ENCODE data around the gene PTPN7.

Gene PTPN7

GRCh38 chr1:202126426-202126825, 34.0 kb downstream of the PTPN7 start:
- no peak overlapping the region for H3K27ac ChIP-seq (ENCODE audit: low read depth, low read length, poor library complexity, severe bottlenecking)
- no peaks in the 10 kb centered on the region for H3K4me1 ChIP-seq (ENCODE audit: insufficient read depth, low read length, severe bottlenecking)
- no peak overlapping the region for H3K4me3 ChIP-seq (ENCODE audit: low read depth, low read length, poor library complexity, severe bottlenecking)

GRCh38 chr1:202125611-202126010, 34.8 kb downstream of the PTPN7 start:
- Histone ChIP-seq H3K27ac (ENCODE audit: low read depth, low read length, poor library complexity, severe bottlenecking) (no peak overlapping the region), H3F3A (ENCODE audit: insufficient read depth, low read length) (no peaks in the 10 kb centered on the region), H3K36me3 (ENCODE audit: insufficient read depth, low read length) (no peaks in the 10 kb centered on the region), H3K79me2 (ENCODE audit: insufficient read depth, low read length) (no peaks in the 10 kb centered on the region), H3K4me1 (ENCODE audit: insufficient read depth, low read length, severe bottlenecking) (no peaks in the 10 kb centered on the region), H4K20me1 (ENCODE audit: insufficient read depth, low read length) (no peaks in the 10 kb centered on the region), H3K9ac (ENCODE audit: low read length) (no peak overlapping the region), H3K9me2 (ENCODE audit: low read depth, low read length) (no peaks in the 10 kb centered on the region), H3K4me3 (ENCODE audit: low read depth, low read length, poor library complexity, severe bottlenecking) (no peak overlapping the region), H3K27me3 (ENCODE audit: insufficient read depth, low read length) (peaks cover 4% of the 10 kb centered on the region), H2AFZ (ENCODE audit: low read length) (no peak overlapping the region), H3K9me3 (ENCODE audit: low read length) (no peaks in the 10 kb centered on the region), H3K4me2 (ENCODE audit: low read length) (no peak overlapping the region)
- TF ChIP-seq CTCF (IDR thresholded peaks at IDR 0.05; ENCODE audit: low read length) (no peak), EZH2 (IDR thresholded peaks at IDR 0.05; ENCODE audit: borderline replicate concordance, low read length) (no peak)

More at GRCh38 chr1:202126426-202126825, 34.0 kb downstream of the PTPN7 start:
- Histone ChIP-seq H3K27me3 (ENCODE audit: insufficient read depth, low read length) (peaks cover 4% of the 10 kb centered on the region), H3K9me3 (ENCODE audit: low read length) (no peaks in the 10 kb centered on the region), H3K9ac (ENCODE audit: low read length) (no peak overlapping the region), H2AFZ (ENCODE audit: low read length) (no peak overlapping the region), H4K20me1 (ENCODE audit: insufficient read depth, low read length) (no peaks in the 10 kb centered on the region), H3K79me2 (ENCODE audit: insufficient read depth, low read length) (no peaks in the 10 kb centered on the region), H3K4me2 (ENCODE audit: low read length) (no peak overlapping the region), H3F3A (ENCODE audit: insufficient read depth, low read length) (no peaks in the 10 kb centered on the region), H3K9me2 (ENCODE audit: low read depth, low read length) (no peaks in the 10 kb centered on the region), H3K36me3 (ENCODE audit: insufficient read depth, low read length) (no peaks in the 10 kb centered on the region)
- no peak for TF ChIP-seq EZH2 (IDR thresholded peaks at IDR 0.05; ENCODE audit: borderline replicate concordance, low read length)
- TF ChIP-seq CTCF (IDR thresholded peaks at IDR 0.05; ENCODE audit: low read length): no peak

- no peaks in the 10 kb centered on the region for H3K4me1 ChIP-seq (ENCODE audit: insufficient read depth, low read length, severe bottlenecking)
- no peaks in the 10 kb centered on the region for H3K36me3 ChIP-seq (ENCODE audit: insufficient read depth, low read length)
- H3K4me3 ChIP-seq (ENCODE audit: low read depth, low read length, poor library complexity, severe bottlenecking): no peak overlapping the region
- TF ChIP-seq CTCF (IDR thresholded peaks at IDR 0.05; ENCODE audit: low read length) (no peak), EZH2 (IDR thresholded peaks at IDR 0.05; ENCODE audit: borderline replicate concordance, low read length) (no peak)
- H3K4me2 ChIP-seq (ENCODE audit: low read length): no peak overlapping the region
- no peak overlapping the region for H3K27ac ChIP-seq (ENCODE audit: low read depth, low read length, poor library complexity, severe bottlenecking)
- H4K20me1 ChIP-seq (ENCODE audit: insufficient read depth, low read length): no peaks in the 10 kb centered on the region
- no peaks in the 10 kb centered on the region for H3K9me2 ChIP-seq (ENCODE audit: low read depth, low read length)
- no peak overlapping the region for H3K9ac ChIP-seq (ENCODE audit: low read length)
- no peaks in the 10 kb centered on the region for H3K9me3 ChIP-seq (ENCODE audit: low read length)
- H3K27me3 ChIP-seq (ENCODE audit: insufficient read depth, low read length): peaks cover 4% of the 10 kb centered on the region
- H2AFZ ChIP-seq (ENCODE audit: low read length): no peak overlapping the region
- no peaks in the 10 kb centered on the region for H3F3A ChIP-seq (ENCODE audit: insufficient read depth, low read length)
- no peaks in the 10 kb centered on the region for H3K79me2 ChIP-seq (ENCODE audit: insufficient read depth, low read length)
Measured at GRCh38 chr1:202124142-202124541, 36.3 kb downstream of the PTPN7 start.
